Kidney tubule cell (primary cell): ENCODE data around the gene TJP2.

ENCODE experiments used
- DNase-seq: peaks from one replicate; pipeline ENCODE4 v3.0.0-alpha.2; 2018; ENCODE audit warnings: low spot score

TJP2 gene

GRCh38 chr9:69191231-69191630 is 17.2 kb downstream of the TJP2 start:
- DNase-seq = no peak

- DNase-seq = no peak
These were observed 18.1 kb downstream of the TJP2 start for GRCh38 chr9:69192214-69192613.

GRCh38 chr9:69193685-69194032 is 19.6 kb downstream of the TJP2 start:
- no peak for DNase-seq

GRCh38 chr9:69194702-69195418 is 20.8 kb downstream of the TJP2 start:
- DNase-seq = no peak

- DNase-seq = no peak
These were observed 21.6 kb downstream of the TJP2 start for GRCh38 chr9:69195668-69196067.

GRCh38 chr9:69197687-69198086 is 23.6 kb downstream of the TJP2 start:
- DNase-seq = no peak

GRCh38 chr9:69198521-69199220 is 24.6 kb downstream of the TJP2 start:
- DNase-seq = no peak

GRCh38 chr9:69199769-69200470 is 25.8 kb downstream of the TJP2 start:
- DNase-seq = peak; percentile 70

GRCh38 chr9:69202556-69202955 is 28.5 kb downstream of the TJP2 start:
- no peak for DNase-seq

GRCh38 chr9:69204326-69204725 is 30.2 kb downstream of the TJP2 start:
- no peak for DNase-seq

GRCh38 chr9:69204849-69205248 is 30.8 kb downstream of the TJP2 start:
- peak; percentile 43 for DNase-seq

- no peak for DNase-seq
These were observed 32.0 kb downstream of the TJP2 start for GRCh38 chr9:69206047-69206446.

- DNase-seq = peak; percentile 57
These were observed 33.4 kb downstream of the TJP2 start for GRCh38 chr9:69207503-69207902.

- no peak for DNase-seq
These were observed 37.5 kb downstream of the TJP2 start for GRCh38 chr9:69211424-69212036.

- DNase-seq = no peak
These were observed 39.6 kb downstream of the TJP2 start for GRCh38 chr9:69213647-69214046.

GRCh38 chr9:69214939-69215338 is 40.9 kb downstream of the TJP2 start:
- no peak for DNase-seq

- DNase-seq = no peak
These were observed 41.9 kb downstream of the TJP2 start for GRCh38 chr9:69215774-69216485.

GRCh38 chr9:69218166-69218565 is 44.1 kb downstream of the TJP2 start:
- DNase-seq = no peak

- DNase-seq = no peak
These were observed 47.0 kb downstream of the TJP2 start for GRCh38 chr9:69221036-69221435.

GRCh38 chr9:69222970-69223369 is 48.9 kb downstream of the TJP2 start:
- no peak for DNase-seq

- DNase-seq = peak; percentile 76
These were observed 49.5 kb downstream of the TJP2 start for GRCh38 chr9:69223605-69224004.

- DNase-seq = no peak
These were observed 55.3 kb downstream of the TJP2 start for GRCh38 chr9:69229367-69229766.
